Panc1 (cell line): ENCODE measurements around the gene HGF.

Experiments
- CTCF ChIP-seq: fragments of 450-650 bp; IDR thresholded peaks from 2 replicates; pipeline ENCODE4 v1.5.1; 2017; ENCODE audit warnings: mild to moderate bottlenecking
- POLR2AphosphoS5 ChIP-seq: IDR thresholded peaks from 2 replicates; pipeline ENCODE4 v1.6.1; 2012; ENCODE audit warnings: mild to moderate bottlenecking, low read depth, low read length, moderate library complexity
- SIN3A ChIP-seq: IDR thresholded peaks from 2 replicates; pipeline ENCODE4 v1.6.1; 2012; ENCODE audit warnings: low read depth, mild to moderate bottlenecking, low read length, moderate library complexity, borderline replicate concordance; ENCODE audit not compliant: insufficient read depth

GRCh38 chr7:81704595-81704994 lies 65.3 kb downstream of the HGF start:
- TF ChIP-seq CTCF, result no peak
- no peak for TF ChIP-seq SIN3A
- no peak for TF ChIP-seq POLR2AphosphoS5
